Pancreas (tissue), 10 donors: ENCODE data around the gene DYNLRB1. TPM values are rescaled to one million over a fixed set of nuclear protein-coding genes. Genes with fewer than 3 reads are reported as not detected.
"Not testable (repeated sequence)": the region's sequence is repeated elsewhere in the genome, so short reads cannot be mapped to it uniquely, and the experiment has no call there.

ENCODE experiments used
- ATAC-seq, 4 donors: fragments of 200-7000 bp; cut with Tn5 transposase; one replicate each; pipeline versions ENCODE4 v1.8.0 to v1.9.1; 2020; ENCODE audit warnings: mild to moderate bottlenecking in 4 of 4, moderate library complexity in 4 of 4
- DNase-seq, 6 donors: peaks; one replicate each; pipeline ENCODE4 v3.0.0-alpha.2; 2020
- FAIRE-seq: peaks from 2 replicates; lab custom pipeline; 2012; peaks lifted over from hg19 to GRCh38; lab: Jason Lieb, UNC
- H3K27ac ChIP-seq, 4 donors: fragments of 200-600 bp; sonication (generic); 1 replicate in 3 of 4; 2 replicates in 1 of 4; pipeline versions ENCODE4 v1.5.0 to v1.8.0; 2020
- H3K27me3 ChIP-seq, 4 donors: fragments of 200-600 bp; one replicate each; pipeline ENCODE4 v1.8.0; 2021
- H3K36me3 ChIP-seq, 3 donors: fragments of 200-600 bp; sonication (generic) in 1 of 3; one replicate each; pipeline versions ENCODE4 v1.5.0 to v1.8.0; 2020 to 2021
- H3K4me1 ChIP-seq, 3 donors: fragments of 200-600 bp; one replicate each; pipeline ENCODE4 v1.8.0; 2021
- H3K4me3 ChIP-seq, 4 donors: fragments of 200-600 bp; sonication (generic) in 2 of 4; one replicate each; pipeline versions ENCODE4 v1.5.0 to v1.8.0; 2020 to 2021
- H3K9me3 ChIP-seq, 4 donors: fragments of 200-600 bp; one replicate each; pipeline ENCODE4 v1.8.0; 2021
- CTCF ChIP-seq, 4 donors: fragments of 200-600 bp; sonication (generic) in 3 of 4; IDR thresholded peaks; one replicate each; pipeline versions ENCODE4 v1.5.0 to v1.8.0; 2021; ENCODE audit warnings: antibody characterized with exemption in 4 of 4
- WGBS, 2 donors: extraction: QIAGEN DNeasy Blood & Tissue Kit; methylation state at CpG; one replicate each; pipeline ENCODE4 v1.1.7; 2013; 5-methylcytosine and 5-hydroxymethylcytosine counted together
- intact Hi-C, 3 donors: fragments of 100-400 bp; cut with DNase I; formaldehyde crosslinking; loops; one replicate each; pipeline versions ENCODE4 v1.11.1 to v1.14.2; 2022
- polyA plus RNA-seq, 2 donors: library from polyadenylated mRNA; stranded (reverse); fragments of 200-250 nt; gene quantifications; one replicate each; pipeline ENCODE4 v1.2.3, GENCODE V29; 2013
- total RNA-seq, 6 donors: library from RNA; stranded (reverse); fragmentation: NEBNext Ultra II Directional in 4 of 6; extraction: Animal tissue kit (Norgen Biotek cat#: 25700) in 4 of 6; gene quantifications; one replicate each; pipeline versions ENCODE4 v1.2.1 to v1.2.4, GENCODE V29; 2021 to 2023
- donor health status: healthy with polysubstance abuse.
- donor health status: DM: no; HTN: no; CAD: no; lungs with moderate emphysema.
- donor health status: DM: no; HTN: no; CAD: no.
- donor health status: control.
- donor health status: control.
- donor health status: Bipolar disorder and iron deficiency.
- donor health status: DM: yes; HTN: yes; CAD: no.
- donor health status: DM: no; HTN: no; CAD: no.
- donor health status: DM: no; HTN: no; CAD: no.
- donor health status: DM: yes; HTN: yes; CAD: no.

The DYNLRB1 gene
- total and polyA plus RNA-seq, 8 donors: 26.9 to 178 (median 41.6) TPM

GRCh38 chr20:34475979-34476736 lies 40.1 kb upstream of the DYNLRB1 start:
- Histone ChIP-seq H3K9me3 (no peaks in the 10 kb centered on the region), H3K27me3 (no peaks in the 10 kb centered on the region), H3K27ac (no peak overlapping the region), H3K4me3 (no peak overlapping the region), H3K4me1 (no peaks in the 10 kb centered on the region), H3K36me3 (peaks cover under 1 to 13% (median 7%) of the 10 kb centered on the region in 3 donors)
- 28 to 38% methylated on average over 38 of the region's 38 CpGs for WGBS, 2 donors
- ATAC-seq (peak; percentile 81 to 98 (median 95)), FAIRE-seq (no peak), DNase-seq (peak; percentile 17 to 84 (median 49))
- intact Hi-C loops: no loop called here
- peak in 3 of 4 donors; percentile 26 to 43 (median 32) for TF ChIP-seq CTCF (IDR thresholded peaks at IDR 0.05)

GRCh38 chr20:34479627-34480026 lies 36.6 kb upstream of the DYNLRB1 start:
- WGBS, 2 donors: 93 to 94% methylated on average over 4 of the region's 4 CpGs
- Histone ChIP-seq H3K4me1 (no peaks in the 10 kb centered on the region), H3K27me3 (no peaks in the 10 kb centered on the region), H3K36me3 (peaks cover 0 to 31% (median 17%) of the 10 kb centered on the region in 3 donors), H3K27ac (no peak overlapping the region), H3K4me3 (no peak overlapping the region), H3K9me3 (no peaks in the 10 kb centered on the region)
- no peak for FAIRE-seq
- intact Hi-C loops: no loop called here
- DNase-seq: no peak
- TF ChIP-seq CTCF (IDR thresholded peaks at IDR 0.05): no peak
- no peak for ATAC-seq

- H3K36me3 ChIP-seq: peaks cover 0 to 31% (median 17%) of the 10 kb centered on the region in 3 donors
- ATAC-seq, H3K4me3 ChIP-seq, H3K27me3 ChIP-seq, intact Hi-C loops, FAIRE-seq, H3K4me1 ChIP-seq, DNase-seq, H3K27ac ChIP-seq, H3K9me3 ChIP-seq: not testable (repeated sequence)
- 45 to 99% methylated on average over 1 of the region's 1 CpG for WGBS, 2 donors
Observed at GRCh38 chr20:34482154-34482553, 34.1 kb upstream of the DYNLRB1 start.

GRCh38 chr20:34483585-34484220 lies 32.5 kb upstream of the DYNLRB1 start:
- DNase-seq, H3K27me3 ChIP-seq, intact Hi-C loops, ATAC-seq, H3K4me3 ChIP-seq, H3K9me3 ChIP-seq, H3K4me1 ChIP-seq, FAIRE-seq, H3K27ac ChIP-seq: not testable (repeated sequence)
- H3K36me3 ChIP-seq: peaks cover 0 to 26% (median 17%) of the 10 kb centered on the region in 3 donors
- WGBS, 2 donors: 97% methylated on average over 3 of the region's 3 CpGs

GRCh38 chr20:34485068-34485634 lies 31.1 kb upstream of the DYNLRB1 start:
- DNase-seq (no peak), ATAC-seq (no peak), FAIRE-seq (no peak)
- H3K36me3 ChIP-seq: peaks cover 0 to 35% (median 13%) of the 10 kb centered on the region in 3 donors
- H3K4me1 ChIP-seq: no peaks in the 10 kb centered on the region
- H3K4me3 ChIP-seq: no peak overlapping the region
- H3K9me3 ChIP-seq: no peaks in the 10 kb centered on the region
- no peak for TF ChIP-seq CTCF (IDR thresholded peaks at IDR 0.05)
- intact Hi-C loops: no loop called here
- WGBS, 2 donors: 45 to 46% methylated on average over 4 of the region's 4 CpGs
- H3K27me3 ChIP-seq: no peaks in the 10 kb centered on the region
- no peak overlapping the region for H3K27ac ChIP-seq
